Fibroblast of lung (primary cell): ENCODE results near the gene TSPOAP1.

Experiments used
- EZH2 ChIP-seq: IDR thresholded peaks from 2 replicates; pipeline ENCODE4 v1.5.1; 2012; ENCODE audit warnings: low read length, control low read depth, mild to moderate bottlenecking; ENCODE audit errors: missing control alignments
- TF ChIP-seq, protein P1 (sequence below), 2 donors: IDR thresholded peaks in 1 of 2; conservative IDR thresholded peaks in 1 of 2; 1 replicate in 1 of 2; 2 replicates in 1 of 2; pipeline ENCODE4 v1.5.1; 2011 to 2012; ENCODE audit warnings: low read length in 2 of 2, control low read depth in 1 of 2, inconsistent platforms in 1 of 2, low read depth in 1 of 2, mild to moderate bottlenecking in 1 of 2

DNA sequence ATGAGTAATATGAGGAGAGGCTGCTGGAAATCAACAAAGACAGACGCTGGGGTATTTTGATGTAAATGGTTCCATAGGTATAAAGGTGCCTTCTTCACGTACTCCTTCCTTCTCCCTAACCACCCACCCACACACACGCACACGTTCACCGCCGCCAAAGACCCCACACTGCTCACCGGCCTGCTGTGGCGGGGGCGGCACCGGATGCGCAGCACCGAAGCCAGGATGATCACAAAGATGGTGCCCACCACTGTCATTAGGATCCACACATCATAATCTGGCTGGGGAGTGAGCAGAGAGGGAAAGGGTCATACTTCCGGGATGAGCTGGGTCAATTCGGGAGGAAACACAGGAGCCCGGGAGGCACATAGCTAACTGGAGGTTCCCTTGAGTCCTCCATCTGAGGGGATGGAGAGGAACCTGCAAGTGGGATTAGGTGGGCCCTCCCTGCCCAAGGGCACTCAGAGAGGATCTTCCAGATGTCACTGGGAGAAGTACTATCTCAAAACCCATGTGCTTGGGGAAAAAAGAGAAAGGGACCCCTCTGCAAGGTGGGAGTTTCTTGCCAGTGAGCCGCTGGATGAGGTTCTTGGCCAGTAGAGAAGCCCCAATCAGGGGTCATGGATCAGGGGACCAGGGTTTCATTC, 33.9 kb upstream of the TSPOAP1 start:
- no peak for TF ChIP-seq EZH2
- TF ChIP-seq, protein P1, sequence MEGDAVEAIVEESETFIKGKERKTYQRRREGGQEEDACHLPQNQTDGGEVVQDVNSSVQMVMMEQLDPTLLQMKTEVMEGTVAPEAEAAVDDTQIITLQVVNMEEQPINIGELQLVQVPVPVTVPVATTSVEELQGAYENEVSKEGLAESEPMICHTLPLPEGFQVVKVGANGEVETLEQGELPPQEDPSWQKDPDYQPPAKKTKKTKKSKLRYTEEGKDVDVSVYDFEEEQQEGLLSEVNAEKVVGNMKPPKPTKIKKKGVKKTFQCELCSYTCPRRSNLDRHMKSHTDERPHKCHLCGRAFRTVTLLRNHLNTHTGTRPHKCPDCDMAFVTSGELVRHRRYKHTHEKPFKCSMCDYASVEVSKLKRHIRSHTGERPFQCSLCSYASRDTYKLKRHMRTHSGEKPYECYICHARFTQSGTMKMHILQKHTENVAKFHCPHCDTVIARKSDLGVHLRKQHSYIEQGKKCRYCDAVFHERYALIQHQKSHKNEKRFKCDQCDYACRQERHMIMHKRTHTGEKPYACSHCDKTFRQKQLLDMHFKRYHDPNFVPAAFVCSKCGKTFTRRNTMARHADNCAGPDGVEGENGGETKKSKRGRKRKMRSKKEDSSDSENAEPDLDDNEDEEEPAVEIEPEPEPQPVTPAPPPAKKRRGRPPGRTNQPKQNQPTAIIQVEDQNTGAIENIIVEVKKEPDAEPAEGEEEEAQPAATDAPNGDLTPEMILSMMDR (conservative IDR thresholded peaks at IDR 0.05 in 1 of 2, IDR thresholded peaks at IDR 0.05 in 1 of 2; ENCODE audit: low read depth in 1 of 2, low read length in 2 of 2), result no peak
